GM21825 (cell line): ENCODE results near the gene ZAP70.

Experiments used
- ATAC-seq: cut with Tn5 transposase; IDR thresholded peaks from one replicate; pipeline ENCODE4 v1.9.1; 2021; ENCODE audit warnings: mild to moderate bottlenecking, moderate library complexity; ENCODE audit not compliant: unreplicated experiment

The ZAP70 gene

GRCh38 chr2:97715951-97716694, 2.7 kb downstream of the ZAP70 start:
- no peak for ATAC-seq

- no peak for ATAC-seq
Measured at GRCh38 chr2:97716695-97717612, 3.6 kb downstream of the ZAP70 start.

DNA sequence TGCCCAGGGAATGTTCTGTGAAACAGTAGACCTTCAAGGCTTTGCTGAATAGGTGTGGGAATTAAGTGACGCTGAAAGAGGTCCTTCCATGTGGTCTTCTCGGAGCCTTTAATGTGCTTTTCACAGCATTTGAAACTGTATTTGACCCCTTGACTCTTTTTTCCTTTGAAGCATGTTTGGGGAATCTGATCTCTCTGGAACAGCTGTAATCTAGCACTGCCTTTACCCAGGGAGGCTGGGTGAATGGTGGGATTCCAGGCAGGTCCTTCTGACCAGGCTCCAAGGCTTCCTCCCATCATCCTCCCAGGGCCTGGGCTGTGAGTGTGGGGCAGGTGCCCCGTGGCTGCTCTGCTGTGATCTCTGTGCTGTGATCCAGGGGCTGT, 4.2 kb downstream of the ZAP70 start:
- ATAC-seq = no peak

- ATAC-seq = peak; percentile 69
Measured at GRCh38 chr2:97718051-97718882, 4.9 kb downstream of the ZAP70 start.

DNA sequence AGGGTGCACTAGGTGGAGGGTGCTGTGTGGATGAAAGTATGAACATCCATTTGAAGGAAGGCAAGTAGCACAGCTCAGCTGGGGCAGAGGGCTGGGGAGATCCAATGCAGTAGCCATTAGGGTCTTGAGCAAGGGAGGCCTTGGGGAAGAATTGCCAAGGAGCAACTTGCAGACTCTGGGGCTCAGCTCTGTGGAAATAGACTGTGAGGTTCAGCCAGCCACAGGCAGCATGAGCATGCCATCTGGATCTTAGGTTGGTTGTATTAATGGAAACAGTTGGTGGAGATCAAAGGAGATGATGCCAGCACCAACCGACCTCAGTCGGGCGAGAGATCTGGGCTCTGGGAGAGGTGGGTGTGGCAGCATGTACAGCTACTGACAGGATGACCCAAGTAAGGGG, 5.6 kb downstream of the ZAP70 start:
- ATAC-seq = no peak

GRCh38 chr2:97719362-97720155, 6.2 kb downstream of the ZAP70 start:
- ATAC-seq = no peak

- no peak for ATAC-seq
Measured at GRCh38 chr2:97720746-97721145, 7.4 kb downstream of the ZAP70 start.

GRCh38 chr2:97722227-97722626, 8.9 kb downstream of the ZAP70 start:
- ATAC-seq = no peak

- ATAC-seq = no peak
Measured at GRCh38 chr2:97723156-97724072, 10.0 kb downstream of the ZAP70 start.

GRCh38 chr2:97724073-97724410, 10.7 kb downstream of the ZAP70 start:
- ATAC-seq = no peak

- ATAC-seq = no peak
Measured at GRCh38 chr2:97724501-97724900, 11.1 kb downstream of the ZAP70 start.

GRCh38 chr2:97724946-97725688, 11.7 kb downstream of the ZAP70 start:
- ATAC-seq = no peak

- no peak for ATAC-seq
Measured at GRCh38 chr2:97726261-97727064, 13.1 kb downstream of the ZAP70 start.

- ATAC-seq = no peak
Measured at GRCh38 chr2:97727296-97727695, 13.9 kb downstream of the ZAP70 start.

DNA sequence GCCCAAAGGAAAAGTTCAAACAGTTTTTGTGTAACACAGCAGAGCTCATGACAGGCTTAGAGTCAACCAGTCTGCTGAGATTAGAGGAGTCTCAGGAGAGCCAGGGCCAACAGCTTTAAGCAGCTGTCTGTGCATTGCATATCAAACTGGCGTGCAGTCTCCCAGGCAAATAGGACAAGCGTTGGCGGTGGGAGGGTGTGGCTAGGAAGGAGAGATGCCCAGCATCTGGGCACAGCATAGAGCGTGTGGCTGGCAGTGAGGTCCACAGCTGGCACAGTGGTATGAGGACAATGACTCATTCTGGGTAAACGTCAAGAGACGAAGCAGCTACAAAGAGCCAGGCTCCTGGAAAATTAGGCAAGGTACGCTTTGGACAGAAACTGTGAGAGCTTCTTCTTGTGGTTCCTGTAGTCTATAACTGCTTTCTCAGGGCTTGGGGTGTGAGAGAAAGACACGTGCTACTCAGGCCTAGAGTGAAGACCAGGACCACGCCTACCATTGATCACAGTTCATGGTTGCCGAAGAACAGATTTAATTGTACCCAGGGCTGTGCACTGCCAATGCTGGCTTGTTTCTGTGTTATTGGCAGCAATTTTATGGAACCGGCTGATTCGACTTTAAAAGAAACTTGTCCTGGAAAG, 14.8 kb downstream of the ZAP70 start:
- no peak for ATAC-seq

DNA sequence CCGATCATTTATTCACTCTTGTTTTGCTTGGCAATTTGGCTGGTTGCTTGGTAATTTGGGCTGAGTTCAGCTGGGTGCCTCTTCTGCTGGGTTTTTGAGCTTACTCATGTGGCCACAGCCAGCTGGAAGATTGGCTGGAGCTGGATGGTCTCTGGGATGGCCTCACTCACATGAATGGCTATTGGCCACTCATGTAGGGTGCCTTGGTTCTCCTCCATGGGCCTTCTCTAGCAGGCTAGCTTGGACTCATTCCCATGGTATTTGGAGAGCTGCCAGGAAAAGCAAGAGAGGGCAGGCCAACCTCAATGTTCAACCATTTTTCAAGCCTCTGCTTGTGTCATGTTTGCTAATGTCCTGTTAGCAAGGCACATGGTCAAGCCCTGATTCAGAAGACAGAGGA, 16.9 kb downstream of the ZAP70 start:
- ATAC-seq = no peak

GRCh38 chr2:97731274-97732020, 18.1 kb downstream of the ZAP70 start:
- ATAC-seq = no peak
